Measurements from ENCODE around the gene SALL1. TPM values are rescaled to one million over a fixed set of nuclear protein-coding genes. Genes with fewer than 3 reads are reported as not detected.

The SALL1 gene
- total and polyA plus RNA-seq, 2 of the 13 experiments (the other 11 are each of a cell fraction or from before 2014, with no cell fraction given) = 6.6 to 12.3 TPM

DNA sequence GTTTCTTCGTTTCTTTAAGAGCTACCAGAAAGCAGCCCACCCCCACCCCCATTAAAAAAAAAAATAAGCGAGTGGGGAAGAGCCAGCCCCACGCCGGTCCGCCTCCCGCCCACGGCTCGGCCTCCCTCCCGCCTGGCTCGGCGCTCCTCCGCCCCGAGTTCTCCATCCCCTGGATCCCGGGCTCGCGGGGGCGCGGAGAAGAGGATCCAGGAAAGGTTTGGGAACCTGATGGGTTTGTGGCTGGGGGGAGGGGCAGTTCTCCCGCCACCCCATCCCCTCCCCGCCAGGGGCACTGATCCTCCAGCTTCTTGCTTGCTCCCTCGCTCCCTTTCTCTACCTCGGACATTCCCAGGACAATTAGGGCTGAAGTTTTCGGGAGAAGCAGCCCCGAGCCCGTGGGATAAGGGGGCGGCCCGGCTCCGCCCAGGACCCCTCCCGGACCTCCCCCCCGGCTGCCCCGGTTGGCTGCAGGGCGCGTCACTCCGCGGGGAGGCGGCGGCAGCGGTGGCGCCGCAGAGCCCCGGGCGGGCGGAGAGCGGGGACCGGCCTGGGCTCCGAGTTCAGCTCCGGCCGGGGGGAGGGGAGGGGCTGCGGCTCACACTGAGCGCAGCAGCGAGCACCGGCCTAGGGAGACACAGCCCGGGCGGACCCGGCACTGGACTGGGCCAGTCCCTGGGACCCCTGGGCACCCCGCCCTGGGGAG lies 1.0 kb upstream of the SALL1 start (continued):
- TF ChIP-seq, protein P1, sequence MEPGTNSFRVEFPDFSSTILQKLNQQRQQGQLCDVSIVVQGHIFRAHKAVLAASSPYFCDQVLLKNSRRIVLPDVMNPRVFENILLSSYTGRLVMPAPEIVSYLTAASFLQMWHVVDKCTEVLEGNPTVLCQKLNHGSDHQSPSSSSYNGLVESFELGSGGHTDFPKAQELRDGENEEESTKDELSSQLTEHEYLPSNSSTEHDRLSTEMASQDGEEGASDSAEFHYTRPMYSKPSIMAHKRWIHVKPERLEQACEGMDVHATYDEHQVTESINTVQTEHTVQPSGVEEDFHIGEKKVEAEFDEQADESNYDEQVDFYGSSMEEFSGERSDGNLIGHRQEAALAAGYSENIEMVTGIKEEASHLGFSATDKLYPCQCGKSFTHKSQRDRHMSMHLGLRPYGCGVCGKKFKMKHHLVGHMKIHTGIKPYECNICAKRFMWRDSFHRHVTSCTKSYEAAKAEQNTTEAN (CRISPR knock-in tag; conservative IDR thresholded peaks at IDR 0.05) = peak; percentile 54; the same call in 1 of the 2 replicates
- TF ChIP-seq HIVEP1 (CRISPR knock-in tag; IDR thresholded peaks at IDR 0.05) (peak; percentile 62; the same call in 1 of the 2 replicates), CHCHD3 (CRISPR knock-in tag; IDR thresholded peaks at IDR 0.05) (0 out of 2 replicates have a peak, but pooled peaks have one; percentile 3), HNRNPL (IDR thresholded peaks at IDR 0.05; ENCODE audit: low read depth, low read length) (peak; percentile 29), POLR2AphosphoS5 (IDR thresholded peaks at IDR 0.05; ENCODE audit: low read depth, low read length) (peak; percentile 56; the same call in 1 of the 2 replicates), NFYB (CRISPR knock-in tag; IDR thresholded peaks at IDR 0.05) (peak; percentile 86), NFYC (CRISPR knock-in tag; IDR thresholded peaks at IDR 0.05) (peak; percentile 85), ZNF331 (CRISPR knock-in tag; IDR thresholded peaks at IDR 0.05) (peak; percentile 25; the same call in 1 of the 2 replicates), TBL1XR1 (IDR thresholded peaks at IDR 0.05; ENCODE audit: borderline replicate concordance, low read length, partially characterized antibody) (no peak), AHR (CRISPR knock-in tag; IDR thresholded peaks at IDR 0.05) (0 out of 2 replicates have a peak, but pooled peaks have one; percentile 19), PHF21A (CRISPR knock-in tag; IDR thresholded peaks at IDR 0.05) (peak; percentile 51), SAP130 (CRISPR knock-in tag; IDR thresholded peaks at IDR 0.05; ENCODE audit: low read depth) (peak; percentile 40), SRSF1 (optimal IDR thresholded peaks at IDR 0.05; ENCODE audit: low read depth, low read length) (peak; percentile 83), ZNF326 (CRISPR knock-in tag; IDR thresholded peaks at IDR 0.05; ENCODE audit: borderline replicate concordance) (no peak), U2AF1 (optimal IDR thresholded peaks at IDR 0.05; ENCODE audit: low read depth, low read length) (peak; percentile 62), LCORL (IDR thresholded peaks at IDR 0.05) (no peak; the same call in 1 of the 2 replicates), LCORL (CRISPR knock-in tag; IDR thresholded peaks at IDR 0.05) (peak; percentile 80; the same call in 1 of the 2 replicates)
- TF ChIP-seq, protein P2, sequence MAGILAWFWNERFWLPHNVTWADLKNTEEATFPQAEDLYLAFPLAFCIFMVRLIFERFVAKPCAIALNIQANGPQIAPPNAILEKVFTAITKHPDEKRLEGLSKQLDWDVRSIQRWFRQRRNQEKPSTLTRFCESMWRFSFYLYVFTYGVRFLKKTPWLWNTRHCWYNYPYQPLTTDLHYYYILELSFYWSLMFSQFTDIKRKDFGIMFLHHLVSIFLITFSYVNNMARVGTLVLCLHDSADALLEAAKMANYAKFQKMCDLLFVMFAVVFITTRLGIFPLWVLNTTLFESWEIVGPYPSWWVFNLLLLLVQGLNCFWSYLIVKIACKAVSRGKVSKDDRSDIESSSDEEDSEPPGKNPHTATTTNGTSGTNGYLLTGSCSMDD (CRISPR knock-in tag; IDR thresholded peaks at IDR 0.05) = no peak
- TF ChIP-seq, protein P3, sequence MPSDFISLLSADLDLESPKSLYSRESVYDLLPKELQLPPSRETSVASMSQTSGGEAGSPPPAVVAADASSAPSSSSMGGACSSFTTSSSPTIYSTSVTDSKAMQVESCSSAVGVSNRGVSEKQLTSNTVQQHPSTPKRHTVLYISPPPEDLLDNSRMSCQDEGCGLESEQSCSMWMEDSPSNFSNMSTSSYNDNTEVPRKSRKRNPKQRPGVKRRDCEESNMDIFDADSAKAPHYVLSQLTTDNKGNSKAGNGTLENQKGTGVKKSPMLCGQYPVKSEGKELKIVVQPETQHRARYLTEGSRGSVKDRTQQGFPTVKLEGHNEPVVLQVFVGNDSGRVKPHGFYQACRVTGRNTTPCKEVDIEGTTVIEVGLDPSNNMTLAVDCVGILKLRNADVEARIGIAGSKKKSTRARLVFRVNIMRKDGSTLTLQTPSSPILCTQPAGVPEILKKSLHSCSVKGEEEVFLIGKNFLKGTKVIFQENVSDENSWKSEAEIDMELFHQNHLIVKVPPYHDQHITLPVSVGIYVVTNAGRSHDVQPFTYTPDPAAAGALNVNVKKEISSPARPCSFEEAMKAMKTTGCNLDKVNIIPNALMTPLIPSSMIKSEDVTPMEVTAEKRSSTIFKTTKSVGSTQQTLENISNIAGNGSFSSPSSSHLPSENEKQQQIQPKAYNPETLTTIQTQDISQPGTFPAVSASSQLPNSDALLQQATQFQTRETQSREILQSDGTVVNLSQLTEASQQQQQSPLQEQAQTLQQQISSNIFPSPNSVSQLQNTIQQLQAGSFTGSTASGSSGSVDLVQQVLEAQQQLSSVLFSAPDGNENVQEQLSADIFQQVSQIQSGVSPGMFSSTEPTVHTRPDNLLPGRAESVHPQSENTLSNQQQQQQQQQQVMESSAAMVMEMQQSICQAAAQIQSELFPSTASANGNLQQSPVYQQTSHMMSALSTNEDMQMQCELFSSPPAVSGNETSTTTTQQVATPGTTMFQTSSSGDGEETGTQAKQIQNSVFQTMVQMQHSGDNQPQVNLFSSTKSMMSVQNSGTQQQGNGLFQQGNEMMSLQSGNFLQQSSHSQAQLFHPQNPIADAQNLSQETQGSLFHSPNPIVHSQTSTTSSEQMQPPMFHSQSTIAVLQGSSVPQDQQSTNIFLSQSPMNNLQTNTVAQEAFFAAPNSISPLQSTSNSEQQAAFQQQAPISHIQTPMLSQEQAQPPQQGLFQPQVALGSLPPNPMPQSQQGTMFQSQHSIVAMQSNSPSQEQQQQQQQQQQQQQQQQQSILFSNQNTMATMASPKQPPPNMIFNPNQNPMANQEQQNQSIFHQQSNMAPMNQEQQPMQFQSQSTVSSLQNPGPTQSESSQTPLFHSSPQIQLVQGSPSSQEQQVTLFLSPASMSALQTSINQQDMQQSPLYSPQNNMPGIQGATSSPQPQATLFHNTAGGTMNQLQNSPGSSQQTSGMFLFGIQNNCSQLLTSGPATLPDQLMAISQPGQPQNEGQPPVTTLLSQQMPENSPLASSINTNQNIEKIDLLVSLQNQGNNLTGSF (CRISPR knock-in tag; IDR thresholded peaks at IDR 0.05) = 0 out of 2 replicates have a peak, but pooled peaks have one; percentile 11
- TF ChIP-seq, protein P4, sequence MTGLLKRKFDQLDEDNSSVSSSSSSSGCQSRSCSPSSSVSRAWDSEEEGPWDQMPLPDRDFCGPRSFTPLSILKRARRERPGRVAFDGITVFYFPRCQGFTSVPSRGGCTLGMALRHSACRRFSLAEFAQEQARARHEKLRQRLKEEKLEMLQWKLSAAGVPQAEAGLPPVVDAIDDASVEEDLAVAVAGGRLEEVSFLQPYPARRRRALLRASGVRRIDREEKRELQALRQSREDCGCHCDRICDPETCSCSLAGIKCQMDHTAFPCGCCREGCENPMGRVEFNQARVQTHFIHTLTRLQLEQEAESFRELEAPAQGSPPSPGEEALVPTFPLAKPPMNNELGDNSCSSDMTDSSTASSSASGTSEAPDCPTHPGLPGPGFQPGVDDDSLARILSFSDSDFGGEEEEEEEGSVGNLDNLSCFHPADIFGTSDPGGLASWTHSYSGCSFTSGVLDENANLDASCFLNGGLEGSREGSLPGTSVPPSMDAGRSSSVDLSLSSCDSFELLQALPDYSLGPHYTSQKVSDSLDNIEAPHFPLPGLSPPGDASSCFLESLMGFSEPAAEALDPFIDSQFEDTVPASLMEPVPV (CRISPR knock-in tag; IDR thresholded peaks at IDR 0.05) = no peak
- TF ChIP-seq, protein P5, sequence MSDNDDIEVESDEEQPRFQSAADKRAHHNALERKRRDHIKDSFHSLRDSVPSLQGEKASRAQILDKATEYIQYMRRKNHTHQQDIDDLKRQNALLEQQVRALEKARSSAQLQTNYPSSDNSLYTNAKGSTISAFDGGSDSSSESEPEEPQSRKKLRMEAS (IDR thresholded peaks at IDR 0.05) = 0 out of 2 replicates have a peak, but pooled peaks have one; percentile 44

Measured in HepG2 (cell line).